Stomach (tissue), 9 donors: ENCODE results near the gene COL6A5. TPM values are rescaled to one million over a fixed set of nuclear protein-coding genes. Genes with fewer than 3 reads are reported as not detected.

ENCODE experiments used
- DNase-seq, 2 donors: peaks; one replicate each; pipeline versions ENCODE4 v3.0.0 to v3.0.0-alpha.2; 2013 to 2019
- H3K27ac ChIP-seq, 5 donors: fragments of 200-600 bp in 4 of 5; sonication (generic) in 4 of 5; one replicate each; pipeline ENCODE4 v1.5.1; 2013 to 2019; ENCODE audit warnings: mild to moderate bottlenecking in 1 of 5, moderate library complexity in 1 of 5
- H3K27me3 ChIP-seq, 3 donors: fragments of 200-600 bp; sonication (generic); one replicate each; pipeline ENCODE4 v1.5.1; 2017 to 2019; ENCODE audit warnings: mixed run types in 1 of 3
- H3K36me3 ChIP-seq, 4 donors: fragments of 200-600 bp; sonication (generic); 1 replicate in 3 of 4; 2 replicates in 1 of 4; pipeline ENCODE4 v1.5.1; 2016 to 2019
- H3K4me1 ChIP-seq, 4 donors: fragments of 200-600 bp; sonication (generic); one replicate each; pipeline ENCODE4 v1.5.1; 2016 to 2019
- H3K4me3 ChIP-seq, 4 donors: fragments of 200-600 bp; sonication (generic) in 3 of 4; one replicate each; pipeline ENCODE4 v1.5.1; 2016 to 2019; ENCODE audit warnings: mild to moderate bottlenecking in 1 of 4
- H3K9me3 ChIP-seq, 4 donors: fragments of 200-600 bp; sonication (generic); one replicate each; pipeline ENCODE4 v1.5.1; 2016 to 2019
- EP300 ChIP-seq: sonication (generic); formaldehyde crosslinking; IDR thresholded peaks from one replicate; pipeline ENCODE4 v1.6.1; 2017; ENCODE audit warnings: antibody characterized with exemption
- POLR2A ChIP-seq, 4 donors: fragments of 450-650 bp; IDR thresholded peaks; one replicate each; pipeline ENCODE4 v1.6.1; 2016; ENCODE audit warnings: antibody characterized with exemption in 4 of 4, control low read depth in 2 of 4, mild to moderate bottlenecking in 1 of 4, moderate library complexity in 1 of 4
- POLR2AphosphoS5 ChIP-seq, 3 donors: sonication (generic); formaldehyde crosslinking; IDR thresholded peaks; one replicate each; pipeline ENCODE4 v1.6.1; 2016; ENCODE audit warnings: antibody characterized with exemption in 3 of 3
- WGBS, 5 donors: extraction: QIAGEN DNeasy Blood & Tissue Kit in 3 of 5; methylation state at CpG; one replicate each; pipeline versions ENCODE4 v1.1.5 to v1.1.7; 2013 to 2018; 5-methylcytosine and 5-hydroxymethylcytosine counted together
- intact Hi-C: fragments of 100-400 bp; cut with DNase I; formaldehyde crosslinking; loops from one replicate; pipeline ENCODE4 v1.15.1; 2023; ENCODE audit warnings: low total_unique reads
- polyA plus RNA-seq, 3 donors: library from polyadenylated mRNA; stranded (reverse); fragments of 200-250 nt; gene quantifications; one replicate each; pipeline ENCODE4 v1.2.3, GENCODE V29; 2013
- total RNA-seq, 5 donors: library from RNA; depleted of rRNA; stranded (reverse); fragments of >200 nt; gene quantifications; one replicate each; pipeline versions ENCODE4 v1.1.0 to v1.2.3, GENCODE V29; 2014 to 2016
- TF ChIP-seq, protein P1 (sequence below), 7 experiments: fragments of 450-650 bp in 4 of 7; fragments of 200-600 bp in 3 of 7; sonication (generic) in 3 of 7; IDR thresholded peaks; one replicate each; pipeline ENCODE4 v1.5.1; 2016 to 2019; ENCODE audit warnings: antibody characterized with exemption in 7 of 7, control low read depth in 2 of 7, mild to moderate bottlenecking in 1 of 7
- donor health status: healthy with polysubstance abuse.
- donor health status: Bipolar disorder and iron deficiency.
- donor health status: healthy.

The COL6A5 gene
- total and polyA plus RNA-seq, 8 donors = 0.05 to 3.3 (median 0.59) TPM; not detected in 2

- WGBS, 5 donors = 16 to 21% (median 17%) methylated on average over 4 of the region's 4 CpGs
Observed at GRCh38 chr3:130480736-130481135, 135.3 kb downstream of the COL6A5 start.

DNA sequence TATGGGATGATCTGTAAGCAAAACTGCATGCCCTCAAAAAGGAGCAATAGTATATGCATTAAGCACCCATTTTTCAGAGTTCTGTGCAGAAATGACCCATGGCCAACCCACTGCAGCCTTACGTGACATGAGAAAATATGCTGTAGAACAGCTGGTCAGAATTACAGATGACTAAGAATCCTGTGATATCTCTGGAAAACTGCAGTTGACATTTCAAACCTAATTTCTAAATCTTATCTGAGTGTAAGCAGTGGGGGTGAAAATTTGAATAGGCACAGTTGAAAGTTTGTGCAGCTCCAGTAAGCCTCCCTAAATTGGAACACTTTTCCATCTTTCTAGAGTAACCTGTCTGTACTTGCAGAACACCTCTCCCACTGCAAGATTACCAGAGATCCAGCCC, 142.8 kb downstream of the COL6A5 start:
- H3K36me3 ChIP-seq = no peaks in the 10 kb centered on the region
- WGBS, 5 donors = 44 to 81% (median 57%) methylated on average over 1 of the region's 1 CpG
- H3K4me3 ChIP-seq = no peak overlapping the region
- H3K27ac ChIP-seq = no peak overlapping the region
- no peak for DNase-seq
- H3K4me1 ChIP-seq = no peaks in the 10 kb centered on the region
- no peaks in the 10 kb centered on the region for H3K9me3 ChIP-seq
- intact Hi-C loops = no loop called here
- H3K27me3 ChIP-seq = no peaks in the 10 kb centered on the region
- TF ChIP-seq, protein P1, sequence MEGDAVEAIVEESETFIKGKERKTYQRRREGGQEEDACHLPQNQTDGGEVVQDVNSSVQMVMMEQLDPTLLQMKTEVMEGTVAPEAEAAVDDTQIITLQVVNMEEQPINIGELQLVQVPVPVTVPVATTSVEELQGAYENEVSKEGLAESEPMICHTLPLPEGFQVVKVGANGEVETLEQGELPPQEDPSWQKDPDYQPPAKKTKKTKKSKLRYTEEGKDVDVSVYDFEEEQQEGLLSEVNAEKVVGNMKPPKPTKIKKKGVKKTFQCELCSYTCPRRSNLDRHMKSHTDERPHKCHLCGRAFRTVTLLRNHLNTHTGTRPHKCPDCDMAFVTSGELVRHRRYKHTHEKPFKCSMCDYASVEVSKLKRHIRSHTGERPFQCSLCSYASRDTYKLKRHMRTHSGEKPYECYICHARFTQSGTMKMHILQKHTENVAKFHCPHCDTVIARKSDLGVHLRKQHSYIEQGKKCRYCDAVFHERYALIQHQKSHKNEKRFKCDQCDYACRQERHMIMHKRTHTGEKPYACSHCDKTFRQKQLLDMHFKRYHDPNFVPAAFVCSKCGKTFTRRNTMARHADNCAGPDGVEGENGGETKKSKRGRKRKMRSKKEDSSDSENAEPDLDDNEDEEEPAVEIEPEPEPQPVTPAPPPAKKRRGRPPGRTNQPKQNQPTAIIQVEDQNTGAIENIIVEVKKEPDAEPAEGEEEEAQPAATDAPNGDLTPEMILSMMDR (IDR thresholded peaks at IDR 0.05) = no peak
- TF ChIP-seq EP300 (no peak), POLR2A (IDR thresholded peaks at IDR 0.05) (no peak), POLR2AphosphoS5 (IDR thresholded peaks at IDR 0.05) (no peak)

More at GRCh38 chr3:130480736-130481135, 135.3 kb downstream of the COL6A5 start:
- no peaks in the 10 kb centered on the region for H3K4me1 ChIP-seq
- peak in 1 of 2 donors; percentile 82 for DNase-seq
- TF ChIP-seq EP300 = no peak
- no peak for TF ChIP-seq POLR2A (IDR thresholded peaks at IDR 0.05)
- TF ChIP-seq, protein P1 (IDR thresholded peaks at IDR 0.05) = no peak
- no peak for TF ChIP-seq POLR2AphosphoS5 (IDR thresholded peaks at IDR 0.05)
- H3K27ac ChIP-seq = no peak overlapping the region
- H3K27me3 ChIP-seq = no peaks in the 10 kb centered on the region
- no peaks in the 10 kb centered on the region for H3K36me3 ChIP-seq
- no peak overlapping the region for H3K4me3 ChIP-seq
- intact Hi-C loops = no loop called here
- H3K9me3 ChIP-seq = no peaks in the 10 kb centered on the region

DNA sequence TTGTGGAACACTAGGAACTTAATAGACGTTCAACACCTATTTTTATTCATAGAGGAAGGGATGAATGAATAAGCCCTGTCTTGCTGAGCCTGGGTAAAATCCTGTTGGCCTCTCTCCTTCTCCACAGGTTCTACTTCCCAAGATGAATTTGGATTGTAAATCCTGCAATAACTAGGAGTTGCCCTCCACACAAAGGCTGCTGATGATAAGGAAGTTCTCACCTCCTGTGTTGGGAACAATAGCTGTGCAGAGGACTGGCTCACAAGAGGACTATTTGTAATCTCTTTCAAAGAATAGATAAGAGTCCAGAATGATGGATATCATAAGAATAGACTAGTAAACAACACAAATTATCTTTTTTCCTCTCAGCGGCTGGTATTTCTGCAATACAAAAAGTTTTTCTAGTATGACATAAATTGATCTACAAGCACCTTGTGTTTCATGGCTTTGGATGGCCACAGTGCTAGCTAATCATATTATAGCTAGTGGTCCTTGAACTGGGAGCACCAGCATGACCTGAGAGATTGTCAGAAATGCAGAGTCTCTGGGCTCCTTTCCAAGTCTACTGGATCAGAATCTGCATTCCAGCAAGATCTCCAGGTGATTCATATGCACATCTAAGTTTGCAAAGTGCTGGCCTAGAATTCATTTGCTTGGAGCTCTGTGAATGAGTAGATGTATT, 143.4 kb downstream of the COL6A5 start:
- no peak for DNase-seq
- intact Hi-C loops = no loop called here
- Histone ChIP-seq H3K4me1 (no peaks in the 10 kb centered on the region), H3K9me3 (no peaks in the 10 kb centered on the region), H3K27ac (no peak overlapping the region), H3K4me3 (no peak overlapping the region), H3K36me3 (no peaks in the 10 kb centered on the region), H3K27me3 (no peaks in the 10 kb centered on the region)
- WGBS, 5 donors = 46 to 66% (median 55%) methylated on average over 2 of the region's 2 CpGs
- no peak for TF ChIP-seq POLR2AphosphoS5 (IDR thresholded peaks at IDR 0.05)
- TF ChIP-seq, protein P1 (IDR thresholded peaks at IDR 0.05) = no peak
- TF ChIP-seq EP300 = no peak
- TF ChIP-seq POLR2A (IDR thresholded peaks at IDR 0.05) = no peak

- H3K9me3 ChIP-seq = no peaks in the 10 kb centered on the region
- H3K4me3 ChIP-seq = no peak overlapping the region
- H3K27me3 ChIP-seq = no peaks in the 10 kb centered on the region
- DNase-seq = peak in 1 of 2 donors; percentile 50
- H3K36me3 ChIP-seq = no peaks in the 10 kb centered on the region
- H3K27ac ChIP-seq = no peak overlapping the region
- 61 to 74% (median 70%) methylated on average over 1 of the region's 1 CpG for WGBS, 5 donors
- no peaks in the 10 kb centered on the region for H3K4me1 ChIP-seq
- intact Hi-C loops = no loop called here
- no peak for TF ChIP-seq POLR2A (IDR thresholded peaks at IDR 0.05)
- TF ChIP-seq, protein P1 (IDR thresholded peaks at IDR 0.05) = no peak
- no peak for TF ChIP-seq POLR2AphosphoS5 (IDR thresholded peaks at IDR 0.05)
- no peak for TF ChIP-seq EP300
Observed at GRCh38 chr3:130490241-130490640, 144.8 kb downstream of the COL6A5 start.
